ENCODE measurements around the gene BOK.

DNA sequence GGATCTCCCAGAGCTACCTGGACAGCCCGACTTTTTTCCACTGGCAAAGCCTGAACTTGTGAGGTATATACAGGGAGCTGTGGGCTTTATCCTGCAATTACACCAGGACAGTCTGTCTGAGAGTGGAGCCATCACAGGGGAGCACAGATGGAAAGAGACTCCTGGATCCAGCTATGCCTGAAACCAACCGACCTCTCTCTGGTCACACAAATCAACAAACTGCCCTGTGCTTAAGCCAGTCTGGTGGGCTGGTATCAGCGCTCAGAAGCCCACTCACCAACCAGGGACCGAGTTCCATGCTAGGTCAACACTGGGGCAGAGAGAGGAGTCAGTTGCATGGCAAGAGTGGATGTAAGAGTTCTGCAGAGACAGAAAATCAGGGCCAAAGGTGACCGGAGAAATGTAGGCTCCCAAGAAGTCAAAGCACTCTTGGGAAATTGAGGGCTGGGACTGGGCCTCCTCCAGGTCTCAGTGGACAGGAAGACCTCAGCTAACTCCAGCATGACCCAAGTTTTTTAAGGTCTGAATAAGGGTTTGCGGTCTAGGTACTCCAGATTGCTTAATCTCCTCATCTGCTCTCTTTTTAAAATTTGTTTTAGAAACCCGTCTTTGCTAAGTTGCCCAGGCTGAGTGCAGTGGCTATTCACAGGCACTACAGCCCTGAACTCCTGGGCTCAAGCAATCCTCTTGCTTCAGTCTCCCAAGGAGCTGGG lies 3.8 kb upstream of the BOK start:
- TF ChIP-seq, protein P1, sequence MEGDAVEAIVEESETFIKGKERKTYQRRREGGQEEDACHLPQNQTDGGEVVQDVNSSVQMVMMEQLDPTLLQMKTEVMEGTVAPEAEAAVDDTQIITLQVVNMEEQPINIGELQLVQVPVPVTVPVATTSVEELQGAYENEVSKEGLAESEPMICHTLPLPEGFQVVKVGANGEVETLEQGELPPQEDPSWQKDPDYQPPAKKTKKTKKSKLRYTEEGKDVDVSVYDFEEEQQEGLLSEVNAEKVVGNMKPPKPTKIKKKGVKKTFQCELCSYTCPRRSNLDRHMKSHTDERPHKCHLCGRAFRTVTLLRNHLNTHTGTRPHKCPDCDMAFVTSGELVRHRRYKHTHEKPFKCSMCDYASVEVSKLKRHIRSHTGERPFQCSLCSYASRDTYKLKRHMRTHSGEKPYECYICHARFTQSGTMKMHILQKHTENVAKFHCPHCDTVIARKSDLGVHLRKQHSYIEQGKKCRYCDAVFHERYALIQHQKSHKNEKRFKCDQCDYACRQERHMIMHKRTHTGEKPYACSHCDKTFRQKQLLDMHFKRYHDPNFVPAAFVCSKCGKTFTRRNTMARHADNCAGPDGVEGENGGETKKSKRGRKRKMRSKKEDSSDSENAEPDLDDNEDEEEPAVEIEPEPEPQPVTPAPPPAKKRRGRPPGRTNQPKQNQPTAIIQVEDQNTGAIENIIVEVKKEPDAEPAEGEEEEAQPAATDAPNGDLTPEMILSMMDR (IDR thresholded peaks at IDR 0.05): no peak
- TF ChIP-seq POLR2A (IDR thresholded peaks at IDR 0.05): no peak
